NB4 (cell line): ENCODE results near the gene MTRR.

ENCODE experiments used
- CTCF ChIP-seq: IDR thresholded peaks from one replicate; pipeline ENCODE4 v1.5.1; 2012; ENCODE audit warnings: low read depth, low read length
- MAX ChIP-seq: IDR thresholded peaks from 2 replicates; pipeline ENCODE4 v1.6.1; 2011; ENCODE audit warnings: low read depth, low read length
- MYC ChIP-seq: IDR thresholded peaks from 2 replicates; pipeline ENCODE4 v1.6.1; 2011; ENCODE audit warnings: low read depth, low read length
- POLR2A ChIP-seq: IDR thresholded peaks from 2 replicates; pipeline ENCODE4 v1.6.1; 2011; ENCODE audit warnings: mild to moderate bottlenecking; ENCODE audit not compliant: insufficient read length; ENCODE audit errors: extremely low read depth

- TF ChIP-seq CTCF, result no peak
- no peak for TF ChIP-seq POLR2A
- no peak for TF ChIP-seq MYC
- TF ChIP-seq MAX, result no peak
Observed at GRCh38 chr5:7834982-7835381, 34.0 kb upstream of the MTRR start.
